Testis (tissue), 2 donors: ENCODE results near the gene SARM1.

Experiments
- CTCF ChIP-seq, 3 experiments: fragments of 450-650 bp in 2 of 3; fragments of 200-600 bp in 1 of 3; sonication (generic) in 1 of 3; IDR thresholded peaks; one replicate each; pipeline ENCODE4 v1.5.1; 2016 to 2019; ENCODE audit warnings: antibody characterized with exemption in 3 of 3, mild to moderate bottlenecking in 2 of 3, moderate library complexity in 1 of 3
- POLR2A ChIP-seq: fragments of 450-650 bp; IDR thresholded peaks from one replicate; pipeline ENCODE4 v1.6.1; 2017; ENCODE audit warnings: antibody characterized with exemption, mild to moderate bottlenecking, moderate library complexity

DNA sequence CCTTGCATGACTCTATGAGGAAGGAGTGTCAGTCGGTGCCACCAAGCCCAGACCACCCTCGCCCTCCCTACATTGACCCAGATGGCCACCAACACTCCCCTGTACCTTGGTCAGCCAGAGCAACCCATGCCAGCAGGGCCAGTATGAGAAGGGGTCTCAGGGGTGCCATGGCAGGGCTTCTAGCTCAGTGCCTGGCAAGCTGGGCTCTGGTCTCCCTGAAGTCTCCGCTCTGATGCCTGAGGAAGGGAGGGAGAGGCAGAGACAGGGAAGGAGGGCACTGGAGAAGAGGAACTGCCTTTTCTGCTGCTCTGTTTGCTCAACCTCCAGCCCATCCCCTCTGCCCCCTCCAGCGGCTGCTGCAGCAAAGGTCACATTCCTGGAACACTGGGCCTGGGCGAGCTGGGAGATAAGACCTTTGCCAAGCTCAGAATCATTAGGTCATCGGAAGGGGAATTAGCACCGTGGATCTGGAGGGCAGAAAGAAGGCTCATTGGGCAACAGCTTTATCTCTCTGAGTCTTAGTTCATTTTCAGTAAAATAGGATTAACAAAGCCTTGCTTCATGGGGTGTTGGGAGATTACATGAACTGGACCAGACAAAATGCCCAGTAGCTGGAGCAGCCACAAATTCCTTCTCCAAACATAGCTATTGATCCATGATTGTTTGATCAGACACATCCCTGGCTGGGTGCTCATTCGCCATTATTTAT lies 1.3 kb upstream of the SARM1 start, which contains the start of gene VTN:
- TF ChIP-seq CTCF (IDR thresholded peaks at IDR 0.05) (no peak), POLR2A (no peak)
